Peyer's patch (tissue), 4 donors: ENCODE data around the gene BRAF. TPM values are rescaled to one million over a fixed set of nuclear protein-coding genes. Genes with fewer than 3 reads are reported as not detected.

ENCODE experiments used
- DNase-seq, 3 donors: peaks; one replicate each; pipeline ENCODE4 v3.0.0-alpha.2; 2017 to 2019
- H3K27ac ChIP-seq, 4 donors: fragments of 200-600 bp; sonication (generic); one replicate each; pipeline ENCODE4 v1.5.1; 2016 to 2019
- H3K27me3 ChIP-seq, 2 donors: fragments of 200-600 bp; sonication (generic); one replicate each; pipeline ENCODE4 v1.5.1; 2019
- H3K36me3 ChIP-seq, 3 donors: fragments of 200-600 bp; sonication (generic); one replicate each; pipeline ENCODE4 v1.5.1; 2016 to 2019
- H3K4me1 ChIP-seq, 4 donors: fragments of 200-600 bp; sonication (generic); one replicate each; pipeline ENCODE4 v1.5.1; 2016 to 2019
- H3K4me3 ChIP-seq, 4 donors: fragments of 200-600 bp; sonication (generic); 1 replicate in 3 of 4; 2 replicates in 1 of 4; pipeline ENCODE4 v1.5.1; 2016 to 2019; ENCODE audit warnings: mild to moderate bottlenecking in 1 of 4
- H3K9me3 ChIP-seq, 4 donors: fragments of 200-600 bp; sonication (generic); one replicate each; pipeline ENCODE4 v1.5.1; 2016 to 2019; ENCODE audit warnings: mild to moderate bottlenecking in 1 of 4
- POLR2A ChIP-seq, 2 donors: fragments of 450-650 bp; IDR thresholded peaks; one replicate each; pipeline ENCODE4 v1.5.1; 2017; ENCODE audit warnings: antibody characterized with exemption in 2 of 2, mild to moderate bottlenecking in 2 of 2, moderate library complexity in 2 of 2
- total RNA-seq, 4 donors: library from RNA; depleted of rRNA; stranded (reverse); fragments of >200 nt; gene quantifications; one replicate each; pipeline ENCODE4 v1.1.0, GENCODE V29; 2016
- TF ChIP-seq, protein P1 (sequence below), 6 experiments: fragments of 450-650 bp in 4 of 6; fragments of 200-600 bp in 2 of 6; sonication (generic) in 1 of 6; IDR thresholded peaks; one replicate each; pipeline ENCODE4 v1.5.1; 2017 to 2019; ENCODE audit warnings: antibody characterized with exemption in 6 of 6, mild to moderate bottlenecking in 3 of 6, moderate library complexity in 1 of 6

BRAF gene
- total RNA-seq, 4 donors from 2014 or later: 26.3 to 97.4 (median 47.6) TPM

GRCh38 chr7:140738280-140738679, 186.4 kb downstream of the BRAF start:
- Histone ChIP-seq H3K27me3 (no peaks in the 10 kb centered on the region), H3K4me3 (no peak overlapping the region), H3K4me1 (no peaks in the 10 kb centered on the region), H3K36me3 (peaks cover 0 to 22% (median 0%) of the 10 kb centered on the region in 3 donors), H3K27ac (no peak overlapping the region), H3K9me3 (no peaks in the 10 kb centered on the region)
- DNase-seq: no peak
- TF ChIP-seq, protein P1, sequence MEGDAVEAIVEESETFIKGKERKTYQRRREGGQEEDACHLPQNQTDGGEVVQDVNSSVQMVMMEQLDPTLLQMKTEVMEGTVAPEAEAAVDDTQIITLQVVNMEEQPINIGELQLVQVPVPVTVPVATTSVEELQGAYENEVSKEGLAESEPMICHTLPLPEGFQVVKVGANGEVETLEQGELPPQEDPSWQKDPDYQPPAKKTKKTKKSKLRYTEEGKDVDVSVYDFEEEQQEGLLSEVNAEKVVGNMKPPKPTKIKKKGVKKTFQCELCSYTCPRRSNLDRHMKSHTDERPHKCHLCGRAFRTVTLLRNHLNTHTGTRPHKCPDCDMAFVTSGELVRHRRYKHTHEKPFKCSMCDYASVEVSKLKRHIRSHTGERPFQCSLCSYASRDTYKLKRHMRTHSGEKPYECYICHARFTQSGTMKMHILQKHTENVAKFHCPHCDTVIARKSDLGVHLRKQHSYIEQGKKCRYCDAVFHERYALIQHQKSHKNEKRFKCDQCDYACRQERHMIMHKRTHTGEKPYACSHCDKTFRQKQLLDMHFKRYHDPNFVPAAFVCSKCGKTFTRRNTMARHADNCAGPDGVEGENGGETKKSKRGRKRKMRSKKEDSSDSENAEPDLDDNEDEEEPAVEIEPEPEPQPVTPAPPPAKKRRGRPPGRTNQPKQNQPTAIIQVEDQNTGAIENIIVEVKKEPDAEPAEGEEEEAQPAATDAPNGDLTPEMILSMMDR (IDR thresholded peaks at IDR 0.05): no peak
- TF ChIP-seq POLR2A (IDR thresholded peaks at IDR 0.05): no peak

- H3K27ac ChIP-seq: no peak overlapping the region
- no peaks in the 10 kb centered on the region for H3K4me1 ChIP-seq
- TF ChIP-seq POLR2A (IDR thresholded peaks at IDR 0.05): no peak
- TF ChIP-seq, protein P1 (IDR thresholded peaks at IDR 0.05): no peak
- peaks cover 0 to 24% (median 0%) of the 10 kb centered on the region in 3 donors for H3K36me3 ChIP-seq
- H3K27me3 ChIP-seq: no peaks in the 10 kb centered on the region
- H3K9me3 ChIP-seq: no peaks in the 10 kb centered on the region
- no peak for DNase-seq
- no peak overlapping the region for H3K4me3 ChIP-seq
Measured at GRCh38 chr7:140734729-140735128, 190.0 kb downstream of the BRAF start.

DNA sequence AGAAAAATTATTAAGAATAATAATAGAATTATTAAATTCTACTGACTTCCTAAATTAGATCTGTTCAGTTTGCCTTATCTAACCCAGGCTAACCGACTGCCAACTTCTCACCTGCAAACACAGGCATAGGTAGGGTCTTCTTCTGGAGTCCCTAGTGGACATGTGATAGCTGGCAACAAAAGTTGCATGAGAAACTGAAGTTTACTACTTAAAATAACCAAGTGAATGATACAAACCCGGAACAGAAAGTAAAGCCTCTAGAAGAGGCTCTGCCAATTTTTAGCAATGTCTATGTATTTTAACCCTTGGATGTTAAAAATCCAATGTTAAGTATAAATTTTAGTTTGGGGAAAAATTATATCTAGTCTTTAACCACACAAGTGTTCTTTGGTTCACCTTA, 190.6 kb downstream of the BRAF start:
- Histone ChIP-seq H3K4me3 (no peak overlapping the region), H3K4me1 (no peaks in the 10 kb centered on the region), H3K27ac (no peak overlapping the region), H3K27me3 (no peaks in the 10 kb centered on the region), H3K9me3 (no peaks in the 10 kb centered on the region), H3K36me3 (peaks cover 0 to 17% (median 0%) of the 10 kb centered on the region in 3 donors)
- no peak for DNase-seq
- TF ChIP-seq, protein P1 (IDR thresholded peaks at IDR 0.05): no peak
- TF ChIP-seq POLR2A (IDR thresholded peaks at IDR 0.05): no peak

- H3K4me1 ChIP-seq: no peaks in the 10 kb centered on the region
- peaks cover 0 to 11% (median 0%) of the 10 kb centered on the region in 3 donors for H3K36me3 ChIP-seq
- no peak overlapping the region for H3K27ac ChIP-seq
- H3K9me3 ChIP-seq: no peaks in the 10 kb centered on the region
- H3K27me3 ChIP-seq: no peaks in the 10 kb centered on the region
- no peak for DNase-seq
- H3K4me3 ChIP-seq: no peak overlapping the region
- TF ChIP-seq, protein P1 (IDR thresholded peaks at IDR 0.05): no peak
- TF ChIP-seq POLR2A (IDR thresholded peaks at IDR 0.05): no peak
Measured at GRCh38 chr7:140732416-140732815, 192.3 kb downstream of the BRAF start.

GRCh38 chr7:140726281-140726680, 198.4 kb downstream of the BRAF start:
- no peak for DNase-seq
- no peaks in the 10 kb centered on the region for H3K27me3 ChIP-seq
- TF ChIP-seq POLR2A (IDR thresholded peaks at IDR 0.05): no peak
- TF ChIP-seq, protein P1 (IDR thresholded peaks at IDR 0.05): peak in 2 of 6 experiments; percentile 12 to 18
- no peaks in the 10 kb centered on the region for H3K4me1 ChIP-seq
- H3K36me3 ChIP-seq: peaks cover 0 to 11% (median 0%) of the 10 kb centered on the region in 3 donors
- H3K9me3 ChIP-seq: no peaks in the 10 kb centered on the region
- H3K4me3 ChIP-seq: no peak overlapping the region
- no peak overlapping the region for H3K27ac ChIP-seq

GRCh38 chr7:140724706-140725105, 200.0 kb downstream of the BRAF start:
- no peak overlapping the region for H3K27ac ChIP-seq
- no peaks in the 10 kb centered on the region for H3K27me3 ChIP-seq
- no peaks in the 10 kb centered on the region for H3K9me3 ChIP-seq
- no peak for TF ChIP-seq POLR2A (IDR thresholded peaks at IDR 0.05)
- TF ChIP-seq, protein P1 (IDR thresholded peaks at IDR 0.05): no peak
- no peak overlapping the region for H3K4me3 ChIP-seq
- H3K4me1 ChIP-seq: no peaks in the 10 kb centered on the region
- peaks cover 0 to 8% (median 0%) of the 10 kb centered on the region in 3 donors for H3K36me3 ChIP-seq
- DNase-seq: no peak
